ENCODE data around the gene NUDCD3.

NUDCD3 gene

GRCh38 chr7:44396931-44397545, 93.4 kb downstream of the NUDCD3 start:
- DNase-seq (ENCODE audit: low spot score) = no peak
- TF ChIP-seq CTCF (IDR thresholded peaks at IDR 0.05; ENCODE audit: extremely low read depth, missing control alignments) = no peak

GRCh38 chr7:44396496-44396895, 94.0 kb downstream of the NUDCD3 start:
- no peak for DNase-seq (ENCODE audit: low spot score)
- TF ChIP-seq CTCF (IDR thresholded peaks at IDR 0.05; ENCODE audit: extremely low read depth, missing control alignments) = no peak

- no peak for TF ChIP-seq CTCF (IDR thresholded peaks at IDR 0.05; ENCODE audit: extremely low read depth, missing control alignments)
- DNase-seq (ENCODE audit: low spot score) = no peak
Measured at GRCh38 chr7:44395067-44395466, 95.4 kb downstream of the NUDCD3 start.

- no peak for TF ChIP-seq CTCF (IDR thresholded peaks at IDR 0.05; ENCODE audit: extremely low read depth, missing control alignments)
- DNase-seq (ENCODE audit: low spot score) = no peak
Measured at GRCh38 chr7:44394636-44395035, 95.8 kb downstream of the NUDCD3 start.

- DNase-seq (ENCODE audit: low spot score) = no peak
- TF ChIP-seq CTCF (IDR thresholded peaks at IDR 0.05; ENCODE audit: extremely low read depth, missing control alignments) = no peak
Measured at GRCh38 chr7:44394112-44394447, 96.4 kb downstream of the NUDCD3 start.

- TF ChIP-seq CTCF (IDR thresholded peaks at IDR 0.05; ENCODE audit: extremely low read depth, missing control alignments) = no peak
- no peak for DNase-seq (ENCODE audit: low spot score)
Measured at GRCh38 chr7:44393238-44394111, 97.0 kb downstream of the NUDCD3 start.

GRCh38 chr7:44392618-44393010, 97.8 kb downstream of the NUDCD3 start:
- TF ChIP-seq CTCF (IDR thresholded peaks at IDR 0.05; ENCODE audit: extremely low read depth, missing control alignments) = no peak
- no peak for DNase-seq (ENCODE audit: low spot score)

Data from GM20000 (cell line).